IPS-15b (cell line): Measurements from ENCODE around the gene KRTAP10-2.
A peak's percentile ranks its signal among the peaks of the same experiment; 100 is the strongest.

ENCODE experiments used
- H3K27me3 ChIP-seq: one replicate; pipeline ENCODE4 v1.6.1; 2013; ENCODE audit warnings: low read length; ENCODE audit not compliant: control insufficient read depth, insufficient read depth
- H3K36me3 ChIP-seq: one replicate; pipeline ENCODE4 v1.6.1; 2013; ENCODE audit warnings: low read length; ENCODE audit not compliant: control insufficient read depth, insufficient read depth
- H3K4me1 ChIP-seq: one replicate; pipeline ENCODE4 v1.6.1; 2013; ENCODE audit warnings: mild to moderate bottlenecking, low read length; ENCODE audit not compliant: control insufficient read depth, insufficient read depth
- H3K4me3 ChIP-seq: one replicate; pipeline ENCODE4 v1.5.1; 2013; ENCODE audit warnings: low read depth, low read length
- H3K9ac ChIP-seq: one replicate; pipeline ENCODE4 v1.6.1; 2013; ENCODE audit warnings: low read depth, mild to moderate bottlenecking, low read length
- H3K9me3 ChIP-seq: one replicate; pipeline ENCODE4 v1.6.1; 2013; ENCODE audit warnings: mild to moderate bottlenecking, low read length; ENCODE audit not compliant: control insufficient read depth, insufficient read depth

KRTAP10-2 gene

GRCh38 chr21:44516828-44517174 lies 34.5 kb downstream of the KRTAP10-2 start:
- Histone ChIP-seq H3K27me3 (no peaks in the 10 kb centered on the region), H3K4me1 (no peaks in the 10 kb centered on the region), H3K9me3 (no peaks in the 10 kb centered on the region), H3K4me3 (no peak overlapping the region), H3K9ac (no peak overlapping the region), H3K36me3 (peaks cover 5% of the 10 kb centered on the region)

- Histone ChIP-seq H3K27me3 (no peaks in the 10 kb centered on the region), H3K4me3 (no peak overlapping the region), H3K9me3 (no peaks in the 10 kb centered on the region), H3K4me1 (no peaks in the 10 kb centered on the region), H3K9ac (no peak overlapping the region), H3K36me3 (peaks cover 4% of the 10 kb centered on the region)
Observed at GRCh38 chr21:44516342-44516741, 35.0 kb downstream of the KRTAP10-2 start.

GRCh38 chr21:44515359-44516165 lies 35.7 kb downstream of the KRTAP10-2 start:
- H3K4me1 ChIP-seq: peaks cover 2% of the 10 kb centered on the region
- no peak overlapping the region for H3K9ac ChIP-seq
- no peaks in the 10 kb centered on the region for H3K27me3 ChIP-seq
- H3K4me3 ChIP-seq: no peak overlapping the region
- H3K9me3 ChIP-seq: no peaks in the 10 kb centered on the region
- H3K36me3 ChIP-seq: peaks cover 4% of the 10 kb centered on the region

GRCh38 chr21:44514746-44515358 lies 36.5 kb downstream of the KRTAP10-2 start:
- Histone ChIP-seq H3K9me3 (no peaks in the 10 kb centered on the region), H3K9ac (no peak overlapping the region), H3K4me3 (no peak overlapping the region), H3K36me3 (peaks cover 4% of the 10 kb centered on the region), H3K4me1 (peaks cover 2% of the 10 kb centered on the region), H3K27me3 (no peaks in the 10 kb centered on the region)

- Histone ChIP-seq H3K4me3 (no peak overlapping the region), H3K4me1 (peaks cover 2% of the 10 kb centered on the region), H3K9me3 (no peaks in the 10 kb centered on the region), H3K27me3 (no peaks in the 10 kb centered on the region), H3K36me3 (peaks cover 4% of the 10 kb centered on the region), H3K9ac (no peak overlapping the region)
Observed at GRCh38 chr21:44514218-44514520, 37.1 kb downstream of the KRTAP10-2 start.

- Histone ChIP-seq H3K27me3 (no peaks in the 10 kb centered on the region), H3K36me3 (peaks cover 4% of the 10 kb centered on the region), H3K9ac (no peak overlapping the region), H3K9me3 (no peaks in the 10 kb centered on the region), H3K4me3 (no peak overlapping the region), H3K4me1 (peaks cover 2% of the 10 kb centered on the region)
Observed at GRCh38 chr21:44513389-44514217, 37.7 kb downstream of the KRTAP10-2 start.

- H3K36me3 ChIP-seq: peaks cover 4% of the 10 kb centered on the region
- no peak overlapping the region for H3K4me3 ChIP-seq
- no peak overlapping the region for H3K9ac ChIP-seq
- no peaks in the 10 kb centered on the region for H3K9me3 ChIP-seq
- H3K27me3 ChIP-seq: no peaks in the 10 kb centered on the region
- peaks cover 2% of the 10 kb centered on the region for H3K4me1 ChIP-seq
Observed at GRCh38 chr21:44512496-44513388, 38.6 kb downstream of the KRTAP10-2 start.

- Histone ChIP-seq H3K4me1 (peaks cover 2% of the 10 kb centered on the region), H3K9ac (no peak overlapping the region), H3K27me3 (no peaks in the 10 kb centered on the region), H3K9me3 (no peaks in the 10 kb centered on the region), H3K36me3 (peaks cover 4% of the 10 kb centered on the region), H3K4me3 (no peak overlapping the region)
Observed at GRCh38 chr21:44511938-44512275, 39.4 kb downstream of the KRTAP10-2 start.

GRCh38 chr21:44511219-44511937 lies 39.9 kb downstream of the KRTAP10-2 start:
- Histone ChIP-seq H3K27me3 (no peaks in the 10 kb centered on the region), H3K9ac (no peak overlapping the region), H3K4me1 (peaks cover 2% of the 10 kb centered on the region), H3K9me3 (no peaks in the 10 kb centered on the region), H3K4me3 (no peak overlapping the region), H3K36me3 (peaks cover 4% of the 10 kb centered on the region)

- peaks cover 4% of the 10 kb centered on the region for H3K36me3 ChIP-seq
- H3K9ac ChIP-seq: no peak overlapping the region
- H3K4me3 ChIP-seq: peak overlapping the region; percentile 49
- no peaks in the 10 kb centered on the region for H3K27me3 ChIP-seq
- H3K4me1 ChIP-seq: peaks cover 2% of the 10 kb centered on the region
- no peaks in the 10 kb centered on the region for H3K9me3 ChIP-seq
Observed at GRCh38 chr21:44510508-44511218, 40.6 kb downstream of the KRTAP10-2 start.
